Uterus (tissue), 2 donors: Measurements from ENCODE around the gene BAG3.
"Not testable (repeated sequence)": the region's sequence is repeated elsewhere in the genome, so short reads cannot be mapped to it uniquely, and the experiment has no call there.

Experiments used
- CTCF ChIP-seq, 4 experiments: fragments of 200-600 bp in 2 of 4; fragments of 450-650 bp in 2 of 4; sonication (generic) in 2 of 4; IDR thresholded peaks; one replicate each; pipeline ENCODE4 v1.5.1; 2016 to 2019; ENCODE audit warnings: antibody characterized with exemption in 4 of 4, mild to moderate bottlenecking in 2 of 4, moderate library complexity in 1 of 4
- POLR2A ChIP-seq, 2 donors: fragments of 450-650 bp; IDR thresholded peaks; one replicate each; pipeline ENCODE4 v1.6.1; 2016; ENCODE audit warnings: antibody characterized with exemption in 2 of 2, mild to moderate bottlenecking in 1 of 2, moderate library complexity in 1 of 2

DNA sequence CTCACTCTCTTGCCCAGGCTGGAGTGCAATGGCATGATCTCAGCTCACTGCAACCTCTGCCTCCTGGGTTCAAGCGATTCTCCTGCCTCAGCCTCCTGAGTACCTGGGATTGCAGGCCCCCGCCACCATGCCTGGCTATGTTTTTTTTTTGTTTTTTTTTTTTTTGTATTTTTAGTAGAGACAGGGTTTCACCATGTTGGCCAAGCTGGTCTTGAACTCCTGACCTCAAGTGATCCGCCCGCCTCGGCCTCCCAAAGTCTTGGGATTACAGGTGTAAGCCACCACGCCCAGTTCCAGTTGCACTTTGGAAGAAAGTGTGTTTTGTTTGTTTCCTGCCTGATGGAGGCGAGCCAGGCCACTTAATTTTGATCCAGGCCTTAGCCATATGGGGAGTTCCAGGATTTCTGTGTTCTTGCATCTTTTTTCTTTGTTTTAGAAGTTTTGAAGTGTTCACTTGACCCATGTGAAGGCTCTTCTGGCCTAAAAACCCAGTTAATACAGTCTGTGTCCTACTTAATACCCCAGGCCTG, 11.0 kb downstream of the BAG3 start:
- TF ChIP-seq POLR2A, CTCF (IDR thresholded peaks at IDR 0.05): not testable (repeated sequence)
